ENCODE results near the gene ZNF710. TPM values are rescaled to one million over a fixed set of nuclear protein-coding genes. Genes with fewer than 3 reads are reported as not detected.

Gene ZNF710
- total RNA-seq, 1 donor from 2014 or later = 47.9 TPM

DNA sequence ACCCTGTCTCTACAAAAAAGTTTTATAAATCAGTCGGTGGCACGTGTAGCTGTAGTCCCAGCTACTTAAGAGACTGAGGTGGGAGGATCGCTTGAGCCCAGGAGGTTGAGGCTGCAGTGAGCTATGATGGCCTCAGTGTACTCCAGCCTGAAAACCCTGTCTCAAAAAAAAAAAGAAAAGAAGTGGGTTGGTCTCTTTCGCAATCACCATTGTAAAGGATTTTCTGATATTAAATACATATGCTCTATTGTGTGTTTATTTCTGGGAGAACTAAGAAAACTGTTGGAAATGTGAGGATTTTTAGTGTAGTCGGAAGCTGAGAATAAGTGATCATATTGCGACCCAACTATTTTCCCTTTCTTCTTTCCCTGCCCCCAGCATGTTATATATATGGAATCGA, 7.5 kb downstream of the ZNF710 start:
- no peak for ATAC-seq
- peaks cover 7% of the 10 kb centered on the region for H3K9me3 ChIP-seq
- no peak for TF ChIP-seq CTCF (IDR thresholded peaks at IDR 0.05)
- no peak overlapping the region for H3K27ac ChIP-seq
- peaks cover 35% of the 10 kb centered on the region for H3K4me1 ChIP-seq
- no peaks in the 10 kb centered on the region for H3K36me3 ChIP-seq
- no peak for DNase-seq
- no peaks in the 10 kb centered on the region for H3K27me3 ChIP-seq
- intact Hi-C loops (cut with DNase I) = no loop called here
- H3K4me3 ChIP-seq = no peak overlapping the region

DNA sequence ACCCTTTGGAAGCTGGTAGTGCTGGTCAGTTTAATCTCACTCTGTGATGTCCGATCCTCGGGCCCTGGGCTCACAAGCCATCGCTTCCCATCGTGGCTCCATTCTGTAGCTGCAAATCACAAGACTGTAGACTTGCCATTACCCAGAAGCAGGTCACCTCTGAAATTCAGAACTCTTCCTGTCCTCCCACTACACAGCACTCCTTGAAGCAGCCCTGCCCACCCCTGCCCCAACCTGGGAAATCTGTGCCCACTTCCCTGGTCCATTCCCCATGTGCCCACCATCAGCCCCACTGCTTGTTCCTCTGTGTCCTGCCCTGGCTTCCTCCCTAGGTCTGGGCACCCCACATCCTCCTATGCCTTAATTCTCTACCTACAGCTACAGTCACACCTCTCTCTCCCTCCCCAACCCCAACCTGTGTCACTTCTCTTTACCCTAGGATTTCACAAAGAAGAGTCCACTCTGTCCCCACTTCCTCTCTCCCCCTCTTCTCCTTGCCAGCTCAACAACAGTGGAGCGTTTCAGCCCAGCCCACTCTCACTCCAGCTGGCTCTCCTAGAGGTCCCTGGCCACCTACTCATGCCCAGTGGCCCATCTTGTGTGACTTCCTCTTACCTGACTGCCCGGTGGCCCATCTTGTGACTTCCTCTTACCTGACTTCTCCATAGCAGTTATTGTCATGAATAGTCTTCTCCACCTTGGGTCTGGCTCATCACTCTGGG, 8.3 kb downstream of the ZNF710 start:
- intact Hi-C loops (cut with DNase I) = no loop called here
- TF ChIP-seq CTCF (IDR thresholded peaks at IDR 0.05) = no peak
- no peak overlapping the region for H3K27ac ChIP-seq

GRCh38 chr15:90011705-90012104, 10.6 kb downstream of the ZNF710 start:
- Histone ChIP-seq H3K4me1 (peaks cover 6% of the 10 kb centered on the region), H3K4me3 (no peak overlapping the region), H3K27me3 (no peaks in the 10 kb centered on the region), H3K9me3 (peaks cover 7% of the 10 kb centered on the region), H3K27ac (no peak overlapping the region), H3K36me3 (no peaks in the 10 kb centered on the region)
- no peak for DNase-seq
- intact Hi-C loops (cut with DNase I) = no loop called here
- no peak for ATAC-seq
- no peak for TF ChIP-seq CTCF (IDR thresholded peaks at IDR 0.05)

More for the DNA sequence above, 8.3 kb downstream of the ZNF710 start:
- DNase-seq (no peak), ATAC-seq (peak; percentile 34)
- peaks cover 7% of the 10 kb centered on the region for H3K9me3 ChIP-seq
- H3K4me1 ChIP-seq = peaks cover 26% of the 10 kb centered on the region
- no peaks in the 10 kb centered on the region for H3K27me3 ChIP-seq
- H3K4me3 ChIP-seq = no peak overlapping the region
- H3K36me3 ChIP-seq = no peaks in the 10 kb centered on the region

DNA sequence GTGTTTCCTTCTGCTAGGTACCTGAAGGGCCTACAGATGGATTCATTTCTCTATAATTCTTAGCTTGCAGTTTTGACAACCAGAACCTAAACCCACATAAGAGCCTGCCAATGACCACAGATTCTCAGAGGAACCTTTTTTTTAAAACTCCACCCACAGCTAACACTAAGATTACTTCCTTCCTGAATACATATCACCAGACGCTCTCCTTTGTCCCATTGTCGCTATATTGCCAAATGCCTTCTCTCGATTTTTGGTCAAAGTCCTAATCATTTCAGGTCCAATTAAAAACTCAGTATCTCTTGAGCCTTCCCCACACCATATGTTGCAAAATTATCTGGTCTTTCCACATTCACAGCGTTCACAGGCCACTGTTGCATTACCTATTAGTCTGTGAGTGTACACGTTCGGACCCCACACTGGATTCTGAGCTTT, 12.4 kb downstream of the ZNF710 start:
- no peaks in the 10 kb centered on the region for H3K36me3 ChIP-seq
- H3K9me3 ChIP-seq = peaks cover 7% of the 10 kb centered on the region
- no peak for DNase-seq
- peak; percentile 75 for ATAC-seq
- no peak for TF ChIP-seq CTCF (IDR thresholded peaks at IDR 0.05)
- intact Hi-C loops (cut with DNase I) = no loop called here
- no peaks in the 10 kb centered on the region for H3K27me3 ChIP-seq
- peaks cover 6% of the 10 kb centered on the region for H3K4me1 ChIP-seq
- H3K27ac ChIP-seq = no peak overlapping the region
- H3K4me3 ChIP-seq = no peak overlapping the region

DNA sequence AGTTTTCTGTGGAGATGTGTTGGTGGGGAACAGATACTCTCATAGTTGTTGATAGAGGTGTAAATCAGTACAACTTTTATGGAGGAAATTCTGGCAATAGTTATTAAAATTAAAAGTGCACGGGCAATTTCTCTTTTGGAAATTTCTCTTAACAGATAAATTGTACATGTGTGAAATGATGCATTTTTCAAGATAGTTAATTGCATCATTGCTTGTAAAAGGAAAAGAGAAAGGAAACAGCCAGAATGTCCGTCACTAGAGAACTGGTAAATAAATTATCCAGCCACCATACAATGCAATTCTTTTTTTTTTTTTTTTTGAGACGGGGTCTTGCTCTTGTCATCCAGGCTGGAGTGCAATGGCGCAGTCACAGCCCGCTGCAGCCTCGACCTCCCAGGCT, 14.2 kb downstream of the ZNF710 start:
- peaks cover 7% of the 10 kb centered on the region for H3K9me3 ChIP-seq

More for the DNA sequence above, 14.2 kb downstream of the ZNF710 start:
- TF ChIP-seq CTCF (IDR thresholded peaks at IDR 0.05) = no peak
- intact Hi-C loops (cut with DNase I) = no loop called here
- no peak for ATAC-seq
- no peak overlapping the region for H3K4me3 ChIP-seq
- H3K27me3 ChIP-seq = no peaks in the 10 kb centered on the region
- H3K36me3 ChIP-seq = no peaks in the 10 kb centered on the region
- no peak for DNase-seq
- no peak overlapping the region for H3K27ac ChIP-seq
- peaks cover 21% of the 10 kb centered on the region for H3K4me1 ChIP-seq
